ENCODE measurements around the gene MYLK4. TPM values are rescaled to one million over a fixed set of nuclear protein-coding genes. Genes with fewer than 3 reads are reported as not detected.
A peak's percentile ranks its signal among the peaks of the same experiment; 100 is the strongest.

Gene MYLK4
- total RNA-seq, 3 donors from 2014 or later = 1.3 to 1.9 (median 1.4) TPM

- H3K4me3 ChIP-seq = no peak overlapping the region
- H3K9me3 ChIP-seq = peaks cover 0 to 10% of the 10 kb centered on the region in 2 donors
- no peak overlapping the region for H3K27ac ChIP-seq
- no peaks in the 10 kb centered on the region for H3K4me1 ChIP-seq
- no peak for TF ChIP-seq POLR2AphosphoS5 (IDR thresholded peaks at IDR 0.05)
- TF ChIP-seq CTCF (IDR thresholded peaks at IDR 0.05) = no peak
- TF ChIP-seq POLR2A (IDR thresholded peaks at IDR 0.05) = no peak
- intact Hi-C loops (cut with DNase I; ENCODE audit: low total_unique reads) = no loop called here
- no peak for DNase-seq (ENCODE audit: low spot score in 2 of 2)
- no peaks in the 10 kb centered on the region for H3K36me3 ChIP-seq
- no peaks in the 10 kb centered on the region for H3K27me3 ChIP-seq
Observed at GRCh38 chr6:2710412-2710811, 40.3 kb downstream of the MYLK4 start.

GRCh38 chr6:2708456-2708855, 42.3 kb downstream of the MYLK4 start:
- Histone ChIP-seq H3K36me3 (no peaks in the 10 kb centered on the region), H3K4me3 (no peak overlapping the region), H3K27me3 (no peaks in the 10 kb centered on the region), H3K9me3 (peaks cover 0 to 10% of the 10 kb centered on the region in 2 donors), H3K4me1 (no peaks in the 10 kb centered on the region), H3K27ac (no peak overlapping the region)
- intact Hi-C loops (cut with DNase I; ENCODE audit: low total_unique reads) = no loop called here
- no peak for TF ChIP-seq POLR2AphosphoS5 (IDR thresholded peaks at IDR 0.05)
- DNase-seq (ENCODE audit: low spot score in 2 of 2) = no peak

GRCh38 chr6:2706558-2706957, 44.2 kb downstream of the MYLK4 start:
- peaks cover 0 to 10% of the 10 kb centered on the region in 2 donors for H3K9me3 ChIP-seq
- no peaks in the 10 kb centered on the region for H3K27me3 ChIP-seq
- H3K27ac ChIP-seq = no peak overlapping the region
- intact Hi-C loops (cut with DNase I; ENCODE audit: low total_unique reads) = no loop called here
- H3K36me3 ChIP-seq = no peaks in the 10 kb centered on the region
- TF ChIP-seq POLR2A (IDR thresholded peaks at IDR 0.05) (no peak), CTCF (IDR thresholded peaks at IDR 0.05) (no peak), POLR2AphosphoS5 (IDR thresholded peaks at IDR 0.05) (no peak)
- no peaks in the 10 kb centered on the region for H3K4me1 ChIP-seq
- DNase-seq (ENCODE audit: low spot score in 2 of 2) = no peak
- no peak overlapping the region for H3K4me3 ChIP-seq

- no peak for DNase-seq (ENCODE audit: low spot score in 2 of 2)
- TF ChIP-seq CTCF (IDR thresholded peaks at IDR 0.05) = no peak
- Histone ChIP-seq H3K27ac (no peak overlapping the region), H3K4me3 (no peak overlapping the region), H3K27me3 (no peaks in the 10 kb centered on the region), H3K36me3 (no peaks in the 10 kb centered on the region), H3K4me1 (no peaks in the 10 kb centered on the region), H3K9me3 (peaks cover 0 to 3% of the 10 kb centered on the region in 2 donors)
- intact Hi-C loops (cut with DNase I; ENCODE audit: low total_unique reads) = no loop called here
Observed at GRCh38 chr6:2705256-2705655, 45.5 kb downstream of the MYLK4 start.

- no peaks in the 10 kb centered on the region for H3K27me3 ChIP-seq
- no peak overlapping the region for H3K27ac ChIP-seq
- H3K36me3 ChIP-seq = no peaks in the 10 kb centered on the region
- H3K4me1 ChIP-seq = no peaks in the 10 kb centered on the region
- H3K9me3 ChIP-seq = no peaks in the 10 kb centered on the region
- no peak for DNase-seq (ENCODE audit: low spot score in 2 of 2)
- H3K4me3 ChIP-seq = no peak overlapping the region
- intact Hi-C loops (cut with DNase I; ENCODE audit: low total_unique reads) = no loop called here
- TF ChIP-seq POLR2A (IDR thresholded peaks at IDR 0.05) (no peak), POLR2AphosphoS5 (IDR thresholded peaks at IDR 0.05) (no peak)
Observed at GRCh38 chr6:2697291-2697690, 53.4 kb downstream of the MYLK4 start.

GRCh38 chr6:2695454-2696095, 55.1 kb downstream of the MYLK4 start:
- Histone ChIP-seq H3K9me3 (no peaks in the 10 kb centered on the region), H3K4me3 (no peak overlapping the region), H3K4me1 (no peaks in the 10 kb centered on the region), H3K27me3 (no peaks in the 10 kb centered on the region), H3K36me3 (no peaks in the 10 kb centered on the region), H3K27ac (no peak overlapping the region)
- intact Hi-C loops (cut with DNase I; ENCODE audit: low total_unique reads) = no loop called here
- DNase-seq (ENCODE audit: low spot score in 2 of 2) = no peak
- TF ChIP-seq CTCF (IDR thresholded peaks at IDR 0.05) = peak in 1 of 3 donors; percentile 10
- no peak for TF ChIP-seq POLR2AphosphoS5 (IDR thresholded peaks at IDR 0.05)

Measured in breast epithelium (tissue), 4 donors.